Loucy (cell line): ENCODE measurements around the gene KIF16B.

Experiments
- H2AFZ ChIP-seq: fragments of 200-600 bp; sonication (generic); 2 replicates; pipeline ENCODE4 v1.6.0; 2016; ENCODE audit warnings: antibody characterized with exemption, mild to moderate bottlenecking, low read length, moderate library complexity
- H3F3A ChIP-seq: fragments of 200-600 bp; 2 replicates; pipeline ENCODE4 v1.6.0; 2016; ENCODE audit warnings: antibody characterized with exemption, low read depth, mild to moderate bottlenecking
- H3K27me3 ChIP-seq: fragments of 200-600 bp; sonication (generic); 2 replicates; pipeline ENCODE4 v1.6.1; 2014; ENCODE audit warnings: low read length, mild to moderate bottlenecking; ENCODE audit not compliant: insufficient read depth, poor library complexity, severe bottlenecking
- H3K36me3 ChIP-seq: fragments of 200-600 bp; sonication (generic); 2 replicates; pipeline ENCODE4 v1.6.1; 2016; ENCODE audit warnings: low read length; ENCODE audit not compliant: insufficient read depth
- H3K4me1 ChIP-seq: fragments of 200-600 bp; sonication (generic); 2 replicates; pipeline ENCODE4 v1.5.1; 2014; ENCODE audit warnings: low read length, mild to moderate bottlenecking; ENCODE audit not compliant: insufficient read depth, poor library complexity, severe bottlenecking
- H3K4me2 ChIP-seq: fragments of 200-600 bp; sonication (generic); 2 replicates; pipeline ENCODE4 v1.6.0; 2014; ENCODE audit warnings: antibody characterized with exemption, low read length, low read depth, mild to moderate bottlenecking; ENCODE audit not compliant: poor library complexity, severe bottlenecking
- H3K4me3 ChIP-seq: fragments of 200-600 bp; sonication (generic); 2 replicates; pipeline ENCODE4 v1.5.1; 2014; ENCODE audit warnings: low read length, mild to moderate bottlenecking, mixed read lengths; ENCODE audit not compliant: poor library complexity, severe bottlenecking
- H3K79me2 ChIP-seq: fragments of 200-600 bp; sonication (generic); 2 replicates; pipeline ENCODE4 v1.6.1; 2014; ENCODE audit warnings: low read length; ENCODE audit not compliant: insufficient read depth
- H3K9ac ChIP-seq: fragments of 200-600 bp; sonication (generic); 2 replicates; pipeline ENCODE4 v1.6.0; 2014; ENCODE audit warnings: mild to moderate bottlenecking, low read depth, low read length, moderate library complexity; ENCODE audit not compliant: poor library complexity, severe bottlenecking
- H3K9me2 ChIP-seq: fragments of 200-600 bp; sonication (generic); replicated peaks from 2 replicates; pipeline ENCODE4 v1.6.1; 2016; ENCODE audit warnings: low read depth, low read length, mixed read lengths
- H3K9me3 ChIP-seq: fragments of 200-600 bp; sonication (generic); 2 replicates; pipeline ENCODE4 v1.6.1; 2014; ENCODE audit warnings: mild to moderate bottlenecking, antibody characterized with exemption, low read length, low read depth; ENCODE audit not compliant: insufficient read depth
- H4K20me1 ChIP-seq: fragments of 200-600 bp; sonication (generic); 2 replicates; pipeline ENCODE4 v1.6.0; 2014; ENCODE audit warnings: antibody characterized with exemption, low read length, mild to moderate bottlenecking; ENCODE audit not compliant: insufficient read depth, poor library complexity, severe bottlenecking
- EZH2phosphoT487 ChIP-seq: fragments of 200-600 bp; IDR thresholded peaks from 2 replicates; pipeline ENCODE4 v1.6.1; 2018; ENCODE audit warnings: antibody characterized with exemption, mild to moderate bottlenecking, moderate library complexity, borderline replicate concordance
- TF ChIP-seq, protein P1 (sequence below): fragments of 200-600 bp; sonication (generic); conservative IDR thresholded peaks from 2 replicates; pipeline ENCODE4 v1.5.1; 2014; ENCODE audit warnings: mild to moderate bottlenecking, antibody characterized with exemption, low read length

The KIF16B gene

DNA sequence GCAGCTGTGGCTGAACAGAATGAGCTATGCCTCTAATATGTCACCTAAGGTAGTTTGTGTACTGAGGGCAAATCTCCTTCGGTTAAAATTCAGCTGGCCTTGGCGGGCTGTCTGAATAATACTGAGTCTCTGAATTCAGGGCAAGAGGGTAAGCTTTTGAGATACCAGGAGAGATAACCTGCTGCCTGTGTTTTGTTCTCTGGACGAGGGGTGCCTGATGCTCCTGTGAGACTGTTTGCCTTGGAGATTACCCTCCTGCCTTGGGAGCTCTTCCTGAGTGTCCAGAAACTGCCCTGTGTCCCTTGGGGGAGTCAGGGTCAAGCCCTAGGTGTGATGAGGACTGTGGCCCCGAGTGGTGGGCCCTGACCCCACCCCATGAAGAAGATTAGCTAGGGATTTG is 282.9 kb downstream of the KIF16B start:
- TF ChIP-seq, protein P1, sequence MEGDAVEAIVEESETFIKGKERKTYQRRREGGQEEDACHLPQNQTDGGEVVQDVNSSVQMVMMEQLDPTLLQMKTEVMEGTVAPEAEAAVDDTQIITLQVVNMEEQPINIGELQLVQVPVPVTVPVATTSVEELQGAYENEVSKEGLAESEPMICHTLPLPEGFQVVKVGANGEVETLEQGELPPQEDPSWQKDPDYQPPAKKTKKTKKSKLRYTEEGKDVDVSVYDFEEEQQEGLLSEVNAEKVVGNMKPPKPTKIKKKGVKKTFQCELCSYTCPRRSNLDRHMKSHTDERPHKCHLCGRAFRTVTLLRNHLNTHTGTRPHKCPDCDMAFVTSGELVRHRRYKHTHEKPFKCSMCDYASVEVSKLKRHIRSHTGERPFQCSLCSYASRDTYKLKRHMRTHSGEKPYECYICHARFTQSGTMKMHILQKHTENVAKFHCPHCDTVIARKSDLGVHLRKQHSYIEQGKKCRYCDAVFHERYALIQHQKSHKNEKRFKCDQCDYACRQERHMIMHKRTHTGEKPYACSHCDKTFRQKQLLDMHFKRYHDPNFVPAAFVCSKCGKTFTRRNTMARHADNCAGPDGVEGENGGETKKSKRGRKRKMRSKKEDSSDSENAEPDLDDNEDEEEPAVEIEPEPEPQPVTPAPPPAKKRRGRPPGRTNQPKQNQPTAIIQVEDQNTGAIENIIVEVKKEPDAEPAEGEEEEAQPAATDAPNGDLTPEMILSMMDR: no peak
- no peak for TF ChIP-seq EZH2phosphoT487
- H3K79me2 ChIP-seq: no peaks in the 10 kb centered on the region
- H3K4me3 ChIP-seq: no peak overlapping the region
- H3K9ac ChIP-seq: no peak overlapping the region
- no peaks in the 10 kb centered on the region for H3F3A ChIP-seq
- H2AFZ ChIP-seq: no peak overlapping the region
- no peaks in the 10 kb centered on the region for H3K9me3 ChIP-seq
- no peaks in the 10 kb centered on the region for H4K20me1 ChIP-seq
- no peaks in the 10 kb centered on the region for H3K4me1 ChIP-seq
- no peak overlapping the region for H3K4me2 ChIP-seq
- no peaks in the 10 kb centered on the region for H3K27me3 ChIP-seq
- H3K36me3 ChIP-seq: no peaks in the 10 kb centered on the region
- no peaks in the 10 kb centered on the region for H3K9me2 ChIP-seq

DNA sequence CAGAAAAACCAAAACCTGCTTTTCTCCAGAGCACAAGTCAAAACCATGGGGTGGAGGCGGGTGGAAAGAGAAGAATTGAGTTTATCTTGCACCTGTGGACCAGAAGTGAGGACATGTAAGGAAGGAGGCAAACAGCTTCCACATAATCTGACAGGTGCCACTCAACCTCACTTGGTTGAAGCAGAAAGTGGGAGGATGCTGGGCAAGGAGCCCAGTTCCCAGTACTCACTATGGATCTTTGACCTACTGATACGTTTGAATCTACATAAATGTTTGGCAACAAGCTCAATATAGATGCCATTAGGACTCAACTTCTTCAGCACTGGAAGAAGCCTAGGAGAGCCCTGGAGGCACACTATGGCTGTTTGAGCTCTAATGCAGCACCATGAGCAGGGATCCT is 285.5 kb downstream of the KIF16B start:
- no peak overlapping the region for H3K9ac ChIP-seq
- H3K4me2 ChIP-seq: no peak overlapping the region
- H3K36me3 ChIP-seq: no peaks in the 10 kb centered on the region
- no peak overlapping the region for H3K4me3 ChIP-seq
- H3F3A ChIP-seq: no peaks in the 10 kb centered on the region
- no peaks in the 10 kb centered on the region for H3K27me3 ChIP-seq
- TF ChIP-seq EZH2phosphoT487: no peak
- TF ChIP-seq, protein P1: no peak
- H3K9me3 ChIP-seq: no peaks in the 10 kb centered on the region
- no peak overlapping the region for H2AFZ ChIP-seq
- no peaks in the 10 kb centered on the region for H3K4me1 ChIP-seq
- no peaks in the 10 kb centered on the region for H3K79me2 ChIP-seq
- H3K9me2 ChIP-seq: no peaks in the 10 kb centered on the region
- no peaks in the 10 kb centered on the region for H4K20me1 ChIP-seq

DNA sequence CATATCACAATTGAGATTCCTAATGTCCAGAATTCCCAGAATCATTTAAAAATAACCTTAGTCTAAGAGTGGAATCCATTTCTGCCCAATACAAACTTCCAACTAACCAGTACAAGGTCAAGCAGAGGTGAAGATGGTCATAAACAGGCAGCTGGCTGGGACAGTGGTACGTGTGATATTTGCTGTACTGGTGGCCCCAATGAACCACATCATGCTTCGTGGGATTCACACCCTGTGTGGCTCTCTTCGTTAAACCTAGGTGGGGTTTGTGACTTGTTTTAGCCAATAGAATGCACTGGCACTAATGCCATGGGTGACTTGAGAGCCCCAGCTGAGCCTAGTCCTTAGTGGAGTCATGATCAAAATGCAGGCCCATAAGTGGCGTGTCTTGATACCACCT is 286.6 kb downstream of the KIF16B start:
- Histone ChIP-seq H3K4me3 (no peak overlapping the region), H4K20me1 (no peaks in the 10 kb centered on the region), H3K4me2 (no peak overlapping the region), H3K79me2 (no peaks in the 10 kb centered on the region), H3K36me3 (no peaks in the 10 kb centered on the region), H3K27me3 (no peaks in the 10 kb centered on the region), H3K9me3 (no peaks in the 10 kb centered on the region), H3K9ac (no peak overlapping the region), H3F3A (no peaks in the 10 kb centered on the region), H3K9me2 (no peaks in the 10 kb centered on the region), H3K4me1 (no peaks in the 10 kb centered on the region), H2AFZ (no peak overlapping the region)
- TF ChIP-seq EZH2phosphoT487: no peak
- TF ChIP-seq, protein P1: no peak
